Measurements from ENCODE around the gene RYR2.

DNA sequence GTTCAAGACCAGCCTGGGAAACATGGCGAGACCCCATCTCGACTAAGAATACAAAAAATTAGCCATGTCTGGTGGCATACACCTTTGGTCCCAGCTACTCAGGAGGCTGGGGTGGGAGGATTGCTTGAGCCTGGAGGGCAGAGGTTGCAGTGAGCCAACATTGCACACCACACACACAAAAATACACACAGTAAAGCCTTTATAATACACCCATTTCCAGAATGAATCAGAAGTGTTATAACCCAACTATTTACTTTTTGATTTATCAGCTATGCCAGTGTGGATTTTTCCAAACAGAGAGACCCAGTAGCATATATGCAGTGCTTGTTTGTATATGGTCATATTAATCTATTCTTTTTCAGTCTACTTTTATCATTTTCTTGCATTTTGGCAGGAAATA, 648.7 kb downstream of the RYR2 start:
- TF ChIP-seq GATA2 (IDR thresholded peaks at IDR 0.05; ENCODE audit: low read depth, low read length) (no peak), GATA3 (IDR thresholded peaks at IDR 0.05; ENCODE audit: low read depth, low read length) (no peak)

All from SH-SY5Y (cell line).